GM10266 (cell line): ENCODE measurements around the gene DLG2.

ENCODE experiments used
- DNase-seq: peaks from one replicate; pipeline ENCODE4 v3.0.0; 2012; ENCODE audit errors: extremely low spot score
- CTCF ChIP-seq: IDR thresholded peaks from 2 replicates; pipeline ENCODE4 v1.5.1; 2012; ENCODE audit warnings: mild to moderate bottlenecking, low read depth; ENCODE audit not compliant: control insufficient read depth, insufficient read depth; ENCODE audit errors: missing control alignments

Gene DLG2

GRCh38 chr11:84958295-84958694 lies 668.8 kb downstream of the DLG2 start:
- TF ChIP-seq CTCF, result no peak
- no peak for DNase-seq

GRCh38 chr11:84950569-84951270 lies 676.4 kb downstream of the DLG2 start:
- no peak for DNase-seq
- no peak for TF ChIP-seq CTCF

GRCh38 chr11:84947970-84948580 lies 679.1 kb downstream of the DLG2 start:
- no peak for TF ChIP-seq CTCF
- no peak for DNase-seq

GRCh38 chr11:84947070-84947469 lies 680.1 kb downstream of the DLG2 start:
- DNase-seq, result no peak
- TF ChIP-seq CTCF, result no peak

- TF ChIP-seq CTCF, result no peak
- no peak for DNase-seq
Measured at GRCh38 chr11:84930863-84931262, 696.3 kb downstream of the DLG2 start.

GRCh38 chr11:84929738-84930137 lies 697.4 kb downstream of the DLG2 start:
- DNase-seq, result no peak
- no peak for TF ChIP-seq CTCF

GRCh38 chr11:84924154-84924692 lies 702.9 kb downstream of the DLG2 start:
- TF ChIP-seq CTCF, result no peak
- no peak for DNase-seq
